Measurements from ENCODE around the gene DEFB129.

DNA sequence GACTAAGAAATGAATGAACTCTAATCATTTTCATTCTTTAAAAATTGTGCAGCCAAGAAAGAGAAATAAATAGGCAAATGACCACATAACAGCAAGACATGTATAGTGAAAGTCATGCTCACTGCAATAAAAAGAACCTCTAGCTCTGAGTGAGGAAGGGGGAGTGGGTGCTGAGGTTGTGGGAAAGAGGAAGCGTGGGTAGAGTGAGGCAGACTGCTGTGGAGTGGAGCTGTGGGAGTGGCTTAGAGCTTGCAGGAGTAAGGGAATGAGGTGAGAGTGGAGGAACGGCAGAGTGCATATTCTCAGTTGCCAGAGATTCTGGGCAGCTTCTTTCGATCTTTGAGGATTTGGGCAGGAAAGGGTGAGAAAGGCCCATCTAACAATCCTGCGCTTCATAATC, 10.4 kb downstream of the DEFB129 start:
- TF ChIP-seq POLR2A (IDR thresholded peaks at IDR 0.05): no peak
- TF ChIP-seq, protein P1, sequence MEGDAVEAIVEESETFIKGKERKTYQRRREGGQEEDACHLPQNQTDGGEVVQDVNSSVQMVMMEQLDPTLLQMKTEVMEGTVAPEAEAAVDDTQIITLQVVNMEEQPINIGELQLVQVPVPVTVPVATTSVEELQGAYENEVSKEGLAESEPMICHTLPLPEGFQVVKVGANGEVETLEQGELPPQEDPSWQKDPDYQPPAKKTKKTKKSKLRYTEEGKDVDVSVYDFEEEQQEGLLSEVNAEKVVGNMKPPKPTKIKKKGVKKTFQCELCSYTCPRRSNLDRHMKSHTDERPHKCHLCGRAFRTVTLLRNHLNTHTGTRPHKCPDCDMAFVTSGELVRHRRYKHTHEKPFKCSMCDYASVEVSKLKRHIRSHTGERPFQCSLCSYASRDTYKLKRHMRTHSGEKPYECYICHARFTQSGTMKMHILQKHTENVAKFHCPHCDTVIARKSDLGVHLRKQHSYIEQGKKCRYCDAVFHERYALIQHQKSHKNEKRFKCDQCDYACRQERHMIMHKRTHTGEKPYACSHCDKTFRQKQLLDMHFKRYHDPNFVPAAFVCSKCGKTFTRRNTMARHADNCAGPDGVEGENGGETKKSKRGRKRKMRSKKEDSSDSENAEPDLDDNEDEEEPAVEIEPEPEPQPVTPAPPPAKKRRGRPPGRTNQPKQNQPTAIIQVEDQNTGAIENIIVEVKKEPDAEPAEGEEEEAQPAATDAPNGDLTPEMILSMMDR (IDR thresholded peaks at IDR 0.05): no peak
